Activated CD4-positive, CD25-positive, alpha-beta regulatory T cell treated with anti-CD3 and anti-CD28 coated beads, Interleukin-2, amount 50 U/mL, for 24 hours (primary cell): Measurements from ENCODE around the gene RNF8.
A peak's percentile ranks its signal among the peaks of the same experiment; 100 is the strongest.
"Not testable (repeated sequence)": the region's sequence is repeated elsewhere in the genome, so short reads cannot be mapped to it uniquely, and the experiment has no call there.

Source experiments
- ATAC-seq, 2 donors: fragments of 150-1000 bp; cut with Tn5 transposase; one replicate each; pipeline ENCODE4 v1.10.0; 2021; ENCODE audit warnings: mild to moderate bottlenecking in 1 of 2, moderate library complexity in 1 of 2

RNF8 gene, protein sequence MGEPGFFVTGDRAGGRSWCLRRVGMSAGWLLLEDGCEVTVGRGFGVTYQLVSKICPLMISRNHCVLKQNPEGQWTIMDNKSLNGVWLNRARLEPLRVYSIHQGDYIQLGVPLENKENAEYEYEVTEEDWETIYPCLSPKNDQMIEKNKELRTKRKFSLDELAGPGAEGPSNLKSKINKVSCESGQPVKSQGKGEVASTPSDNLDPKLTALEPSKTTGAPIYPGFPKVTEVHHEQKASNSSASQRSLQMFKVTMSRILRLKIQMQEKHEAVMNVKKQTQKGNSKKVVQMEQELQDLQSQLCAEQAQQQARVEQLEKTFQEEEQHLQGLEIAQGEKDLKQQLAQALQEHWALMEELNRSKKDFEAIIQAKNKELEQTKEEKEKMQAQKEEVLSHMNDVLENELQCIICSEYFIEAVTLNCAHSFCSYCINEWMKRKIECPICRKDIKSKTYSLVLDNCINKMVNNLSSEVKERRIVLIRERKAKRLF

DNA sequence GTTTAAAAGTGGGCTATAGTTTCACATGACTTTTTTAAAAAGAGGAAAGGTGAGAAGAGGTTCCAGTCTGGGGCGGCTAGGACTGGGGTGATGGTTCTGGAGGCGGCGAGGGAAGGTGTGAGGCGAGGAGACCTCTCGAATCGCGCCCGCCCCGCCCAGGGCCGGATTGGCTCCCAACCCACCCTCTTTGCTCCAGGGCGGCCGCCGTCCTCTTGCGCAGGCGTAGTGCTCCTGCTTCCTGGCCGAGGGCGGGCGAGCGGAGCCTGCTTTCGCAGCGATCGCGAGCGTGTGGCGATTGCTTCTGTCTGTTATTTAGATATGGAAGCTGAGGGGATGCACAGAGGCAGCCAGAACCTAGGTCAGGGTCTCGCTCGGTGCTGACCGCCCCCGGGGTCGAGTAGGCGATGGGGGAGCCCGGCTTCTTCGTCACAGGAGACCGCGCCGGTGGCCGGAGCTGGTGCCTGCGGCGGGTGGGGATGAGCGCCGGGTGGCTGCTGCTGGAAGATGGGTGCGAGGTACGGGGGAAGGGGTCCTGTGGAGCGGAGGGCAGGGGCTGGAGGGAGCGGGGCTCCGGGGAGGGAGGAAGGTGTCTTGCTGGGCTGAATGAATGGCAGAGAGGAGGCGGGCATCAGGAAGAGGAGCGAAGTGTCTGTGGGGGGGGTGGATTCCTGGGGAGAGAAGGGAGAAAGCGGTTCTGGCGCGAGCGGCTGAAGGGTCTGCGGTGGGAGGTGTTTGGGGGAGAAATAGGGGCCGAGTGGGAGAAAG, at the start of gene RNF8:
Gene RNF8, plus strand, starts transcription at position 223 of the 765 bp plus-strand sequence. Its CDS starts 182 bp downstream, at position 405.
- ATAC-seq, result peak; percentile 96 to 97

DNA sequence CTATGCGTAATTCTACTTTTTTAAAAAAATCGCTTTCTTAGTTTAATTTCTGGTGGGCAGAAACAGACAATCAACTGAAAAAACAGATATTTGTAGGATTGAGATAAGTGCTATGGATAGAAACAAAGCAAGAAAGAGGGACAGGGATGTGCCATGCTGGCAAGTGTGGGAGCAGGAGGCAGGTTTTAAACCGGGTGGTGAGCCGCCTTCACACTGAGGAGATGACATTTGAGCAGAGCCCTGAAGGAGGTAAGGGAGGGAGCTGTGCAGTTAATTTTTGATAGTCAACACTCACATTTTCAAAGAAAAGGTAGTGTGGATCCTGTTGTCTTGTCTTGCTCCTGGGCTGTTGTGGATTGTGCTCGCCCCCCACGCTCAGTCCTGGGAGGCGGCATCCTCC, 49.0 kb upstream of the RNF8 start:
- no peak for ATAC-seq

DNA sequence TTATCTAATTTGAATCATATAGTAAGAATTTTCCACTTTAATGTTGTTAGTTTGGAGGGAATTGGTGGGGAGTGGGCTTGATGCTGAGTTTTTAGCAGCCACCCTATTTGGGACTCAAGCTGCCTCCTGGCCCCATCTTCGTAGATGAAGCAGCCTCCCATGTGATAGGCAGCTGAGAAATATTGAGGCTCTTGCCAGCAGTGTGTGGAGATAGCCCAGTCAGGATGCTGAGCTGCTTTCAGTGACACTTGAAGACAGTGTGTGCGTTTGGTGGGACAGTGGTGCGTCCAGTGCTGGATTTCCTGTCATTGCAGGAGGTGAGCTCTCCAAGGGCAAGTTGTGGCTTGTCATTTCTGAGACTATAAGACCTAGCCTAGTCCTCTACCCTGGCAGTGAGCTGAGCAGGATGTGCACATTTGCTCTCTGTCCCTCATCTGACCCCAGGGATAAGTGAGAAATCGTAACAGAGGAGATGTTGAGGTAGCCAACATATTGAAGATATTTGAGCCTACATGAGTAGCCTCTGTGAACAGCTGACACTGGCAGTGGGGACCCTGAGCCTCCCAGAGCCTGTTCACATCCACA, 47.9 kb upstream of the RNF8 start:
- ATAC-seq, result no peak

DNA sequence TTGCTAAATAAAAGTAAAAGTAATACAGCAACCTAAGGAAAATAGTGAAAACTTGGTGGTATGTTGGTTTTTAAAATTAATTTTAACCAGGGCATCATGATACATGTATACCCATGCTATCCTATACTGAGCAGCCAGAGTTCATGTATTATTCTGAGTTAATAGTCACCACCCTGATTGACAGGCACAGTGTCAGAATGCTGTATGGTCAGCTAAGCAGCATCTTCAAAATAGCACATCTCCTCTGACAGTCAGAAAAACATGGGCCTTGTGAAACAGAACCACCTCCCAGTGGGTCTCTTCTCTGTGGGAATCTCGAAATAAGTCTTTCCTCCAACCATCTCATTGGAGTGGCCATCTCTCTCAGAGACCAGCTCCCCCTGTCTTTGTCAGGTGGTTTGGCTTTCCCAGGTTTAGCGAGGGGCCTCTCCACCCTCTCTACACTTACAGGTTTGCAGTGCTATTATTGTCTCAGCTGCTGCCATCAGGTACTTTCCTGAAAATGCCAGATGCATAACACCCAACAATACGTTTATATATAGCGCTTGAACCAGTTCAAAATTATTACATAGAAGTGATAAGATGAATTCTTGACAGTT, 47.1 kb upstream of the RNF8 start:
- no peak for ATAC-seq

DNA sequence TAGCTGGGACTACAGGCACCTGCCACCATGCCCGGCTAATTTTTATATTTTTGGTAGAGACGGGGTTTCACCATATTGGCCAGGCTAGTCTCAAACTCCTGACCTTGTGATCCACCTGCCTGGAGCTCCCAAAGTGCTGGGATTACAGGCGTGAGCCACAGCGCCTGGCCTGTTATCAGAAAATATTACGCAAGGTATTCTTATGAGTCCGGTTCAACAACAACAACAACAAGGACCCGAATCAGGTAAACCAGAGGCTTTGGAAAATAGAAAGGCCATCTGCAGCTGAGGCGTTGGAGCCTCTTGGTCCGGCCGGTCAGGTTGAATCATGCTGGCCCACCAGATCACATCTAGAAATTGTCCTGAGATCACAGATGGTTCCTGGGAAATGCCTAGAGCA, 46.3 kb upstream of the RNF8 start:
- ATAC-seq, result not testable (repeated sequence)

DNA sequence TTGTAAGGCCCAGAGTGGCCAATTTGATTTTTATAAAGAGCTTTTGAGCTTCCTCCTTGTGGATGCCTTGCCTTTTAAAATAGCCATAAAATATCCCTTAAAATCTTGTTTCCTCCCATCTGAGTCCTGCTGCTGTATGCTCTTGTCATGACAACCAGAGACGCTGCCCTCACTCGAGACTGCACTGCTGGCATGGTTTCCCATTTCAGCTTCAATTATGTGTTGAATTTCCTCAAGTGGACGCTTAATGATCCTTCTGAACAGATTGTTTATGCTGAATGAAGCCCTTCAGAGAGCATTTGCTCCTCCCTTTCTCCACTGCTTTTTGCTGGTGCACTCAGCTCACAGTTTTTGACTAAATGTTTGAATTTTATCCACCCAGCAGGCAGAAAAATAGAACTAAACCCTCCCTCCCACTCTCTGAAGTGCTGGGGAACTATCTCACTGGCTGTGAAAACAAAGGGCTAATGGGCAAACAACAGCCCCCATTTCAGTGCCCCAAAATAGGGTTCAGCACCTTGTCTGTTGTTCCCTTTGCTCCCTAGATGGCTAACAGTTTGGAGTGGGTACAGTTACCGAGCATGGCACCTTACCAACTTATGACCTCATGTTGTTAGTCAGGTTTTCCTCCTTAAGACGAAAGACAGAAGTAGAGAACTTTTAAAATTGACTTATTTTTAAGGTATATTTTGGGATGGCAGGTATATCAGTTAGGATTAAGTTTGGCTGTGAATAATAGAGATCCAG, 45.5 kb upstream of the RNF8 start:
- no peak for ATAC-seq

DNA sequence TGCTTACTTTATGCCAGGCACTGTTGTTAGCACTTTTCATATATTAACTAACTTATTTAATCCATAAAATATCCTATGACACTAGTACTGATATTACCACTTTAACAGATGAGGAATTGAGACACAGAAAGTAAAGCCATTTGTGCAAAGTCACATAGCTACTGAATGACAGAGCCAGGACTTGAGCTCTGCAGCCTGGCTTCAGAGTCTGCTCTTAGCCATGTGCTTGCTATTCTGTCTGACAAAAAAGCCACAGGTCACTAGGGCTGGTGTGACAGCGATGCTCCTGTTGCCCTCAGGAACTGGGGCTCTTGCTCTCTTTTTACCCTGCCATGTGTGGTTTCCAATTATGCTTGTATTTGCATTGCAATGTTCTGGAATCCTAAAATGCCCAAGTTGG, 44.7 kb upstream of the RNF8 start:
- no peak for ATAC-seq

DNA sequence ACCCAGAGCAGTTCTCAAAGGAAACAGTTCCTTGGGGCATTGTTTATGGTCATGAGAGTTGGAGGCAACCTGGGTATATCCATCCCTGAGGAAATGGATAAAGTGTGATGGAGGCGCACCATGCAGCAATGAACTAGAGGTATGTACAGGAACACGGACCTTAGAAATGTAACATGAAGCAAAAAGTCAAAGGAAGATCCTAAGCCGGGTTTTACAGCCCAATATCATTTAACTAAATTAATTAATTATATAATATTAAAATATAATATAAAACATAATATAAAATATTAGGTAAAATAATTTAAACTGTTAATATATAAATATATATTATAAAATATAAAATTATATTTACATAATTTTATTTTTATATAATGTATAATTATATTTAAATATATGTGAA, 44.1 kb upstream of the RNF8 start:
- ATAC-seq, result no peak

DNA sequence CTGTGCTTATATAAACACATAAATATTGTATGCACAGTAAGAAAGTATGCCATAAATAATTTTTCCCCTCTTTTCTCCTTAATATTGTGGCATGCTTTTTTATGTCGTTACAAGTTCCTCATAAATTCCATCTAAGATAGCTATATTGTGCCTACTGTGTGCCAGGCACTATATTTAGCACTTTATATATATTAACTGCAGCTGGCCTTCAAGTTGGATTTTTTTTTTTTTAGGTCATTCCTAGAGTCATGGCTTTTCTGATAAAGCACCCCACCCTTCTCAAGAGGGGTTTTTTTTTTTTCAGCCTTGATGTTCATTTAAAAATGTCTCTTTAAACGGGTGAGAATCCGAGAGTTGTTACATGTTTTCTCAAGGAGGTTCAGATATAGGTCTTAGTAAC, 42.8 kb upstream of the RNF8 start:
- no peak for ATAC-seq

DNA sequence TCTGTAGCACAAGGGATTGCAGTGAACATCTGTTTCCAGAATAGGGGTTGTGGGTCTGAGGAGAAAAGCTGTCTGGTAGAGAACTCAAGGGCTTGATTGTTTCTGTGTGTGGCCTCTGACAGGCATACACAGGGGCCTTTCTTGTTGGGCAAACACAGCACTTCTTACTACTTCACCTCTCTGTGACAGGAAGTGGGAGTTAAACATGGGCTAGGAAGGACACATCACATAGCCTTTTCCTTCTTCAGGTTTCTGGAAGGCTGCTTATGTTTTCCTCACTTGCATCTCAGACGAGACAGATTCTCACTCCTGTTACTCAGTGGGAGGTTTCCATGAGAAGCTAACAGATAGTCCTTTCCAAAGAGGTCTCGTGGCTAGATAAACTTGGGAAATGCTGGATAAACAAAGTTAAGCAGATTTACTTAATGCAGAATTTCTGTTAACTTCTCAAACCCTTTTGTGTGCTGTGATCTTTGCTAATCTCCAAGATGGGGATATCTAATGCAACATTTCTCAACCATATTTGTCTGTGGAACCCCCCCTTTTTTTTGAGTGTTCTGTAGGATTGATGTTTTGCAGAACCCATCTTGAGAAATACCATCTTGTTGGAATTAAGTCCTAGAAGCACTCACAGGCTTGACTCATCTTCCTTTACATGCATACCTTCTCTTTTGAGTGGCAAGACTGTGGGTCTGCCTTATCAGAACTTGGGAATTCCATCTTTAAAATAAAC, 41.9 kb upstream of the RNF8 start:
- ATAC-seq, result no peak

DNA sequence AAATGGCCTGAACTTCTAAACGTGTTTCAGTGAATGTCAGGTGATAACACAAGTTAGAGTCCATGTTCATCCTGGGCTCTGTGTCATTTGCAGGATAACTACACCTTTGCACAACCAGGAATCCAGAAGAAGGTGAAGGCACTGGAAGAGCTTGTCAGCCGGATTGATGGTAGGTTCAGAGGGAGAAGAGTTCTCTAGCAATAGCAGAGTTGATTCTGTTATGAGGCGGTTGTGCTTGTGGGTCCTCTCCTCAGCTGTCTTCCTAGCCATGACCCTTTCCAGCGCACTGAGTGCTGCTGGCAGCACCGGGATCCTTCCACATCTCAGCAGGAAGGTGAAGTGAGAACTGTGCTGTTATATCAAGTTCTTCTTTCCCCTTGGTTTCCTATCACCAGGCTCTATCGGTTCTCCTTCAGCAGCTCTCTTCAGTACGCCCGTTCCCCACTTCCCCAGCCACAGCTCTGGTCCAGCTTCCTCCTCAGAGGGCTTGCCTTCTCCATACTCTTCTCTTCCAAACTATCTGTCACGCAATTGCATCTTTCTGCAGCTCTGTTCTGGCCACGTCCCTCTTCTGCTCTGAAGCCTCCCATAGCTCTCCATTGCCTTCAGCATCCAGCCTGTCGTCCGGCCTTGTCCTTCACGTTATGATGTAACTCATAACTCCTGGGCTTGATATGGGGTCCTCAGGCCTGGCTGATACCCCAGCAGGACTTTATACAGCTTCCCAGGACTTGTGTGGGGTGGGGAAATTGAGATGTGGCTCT, 39.9 kb upstream of the RNF8 start:
- ATAC-seq, result no peak

DNA sequence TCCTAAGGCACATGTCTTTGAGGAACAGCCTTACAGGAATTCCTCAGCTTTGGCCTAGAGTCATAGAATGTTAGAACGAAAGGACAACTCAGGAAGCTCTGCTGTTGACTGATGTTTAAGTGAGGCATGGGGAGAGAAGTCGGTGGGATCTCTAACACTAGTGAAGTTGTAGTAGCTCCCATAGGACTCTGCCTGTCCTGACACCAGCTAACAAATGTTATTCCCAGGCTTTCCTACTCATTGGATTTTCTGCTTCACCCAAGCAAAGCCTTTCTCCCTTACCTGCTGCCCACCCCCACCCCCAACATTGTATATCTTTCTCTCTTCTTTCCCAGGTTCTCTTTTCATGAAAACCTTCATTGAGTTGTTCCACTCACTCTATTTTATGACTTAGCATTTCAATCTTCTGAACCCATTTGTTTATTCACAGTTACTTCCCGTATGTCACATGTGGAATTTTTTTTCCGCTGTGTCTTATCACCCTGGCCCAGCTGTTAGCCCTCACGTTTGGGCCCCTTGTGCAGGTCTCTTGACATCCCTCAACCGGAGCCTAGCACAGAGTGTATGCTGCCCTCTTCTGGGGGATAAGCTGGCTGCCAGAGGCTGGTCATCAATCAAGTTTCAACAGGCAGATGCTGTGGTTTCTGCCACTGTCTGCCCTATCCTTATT, 39.2 kb upstream of the RNF8 start:
- peak in 1 of 2 donors; percentile 73 for ATAC-seq

DNA sequence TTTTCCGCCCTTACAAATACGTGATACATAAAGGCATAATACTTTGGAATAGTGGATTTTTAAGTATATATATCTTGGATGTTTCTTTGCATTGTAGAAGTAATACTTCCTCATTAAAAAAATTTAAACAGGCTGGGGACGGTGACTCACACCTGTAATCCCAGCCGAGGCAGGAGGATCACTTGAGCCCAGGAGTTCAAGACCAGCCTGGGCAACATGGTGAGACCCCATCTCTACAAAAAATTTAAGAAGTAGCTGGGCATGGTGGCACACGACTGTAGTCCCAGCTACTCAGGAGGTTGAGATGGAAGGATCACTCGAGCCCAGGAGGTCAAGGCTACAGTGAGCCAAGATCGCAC, 38.6 kb upstream of the RNF8 start:
- no peak for ATAC-seq

DNA sequence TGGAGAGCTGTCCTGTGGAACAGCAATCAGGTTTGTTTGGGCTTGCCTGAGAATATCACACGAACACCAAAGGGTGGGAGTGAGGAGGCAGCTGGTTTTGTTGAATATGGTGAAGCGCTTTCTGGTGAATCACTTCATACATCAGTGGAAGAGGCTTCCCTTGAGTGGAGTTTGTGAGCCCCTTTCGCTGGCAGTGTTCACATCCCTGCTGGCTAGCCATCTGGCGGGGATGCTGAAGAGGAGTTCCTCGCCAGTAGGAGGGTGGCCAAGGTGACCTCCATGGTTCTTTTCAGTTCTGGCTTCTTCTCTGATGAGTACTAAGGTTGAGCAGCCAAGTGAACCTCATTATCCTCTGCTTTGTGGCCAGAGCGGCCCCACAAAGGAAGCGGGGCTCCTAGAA, 37.7 kb upstream of the RNF8 start:
- ATAC-seq, result no peak

DNA sequence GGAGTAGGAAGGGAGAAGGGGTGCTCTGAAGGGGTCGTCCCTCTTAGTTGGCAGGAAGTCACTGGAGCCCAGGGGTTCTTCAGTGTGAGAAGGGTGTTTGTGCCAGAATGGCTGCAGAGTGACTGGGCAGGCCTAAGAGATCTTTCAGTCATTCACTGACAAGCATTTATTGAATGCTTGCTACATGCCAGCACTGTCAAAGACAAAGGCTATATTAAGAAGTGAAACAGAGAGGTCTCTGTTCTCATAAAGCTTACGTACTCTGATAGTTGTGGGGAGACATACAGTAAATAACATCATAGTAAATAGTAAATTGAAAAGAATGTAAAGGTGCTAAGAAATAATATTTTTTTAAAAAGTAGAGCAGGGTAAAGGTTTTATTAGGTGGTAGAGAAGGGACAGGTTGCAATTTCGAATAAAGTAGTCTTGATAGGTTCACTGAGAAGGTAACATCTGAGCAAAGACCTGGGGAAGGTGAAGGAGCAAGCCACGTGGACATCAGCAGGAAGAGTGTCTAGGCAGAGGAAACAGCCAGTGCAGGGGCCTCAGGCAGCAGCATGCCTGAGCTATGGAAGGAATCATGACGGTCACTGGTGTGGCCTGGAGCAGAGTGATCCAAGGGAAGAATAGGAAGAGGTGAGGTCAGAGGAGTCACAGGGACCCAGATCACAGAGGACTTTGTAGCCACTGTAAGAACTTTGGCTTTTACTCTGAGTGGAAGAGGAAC, 36.3 kb upstream of the RNF8 start:
- ATAC-seq, result no peak

DNA sequence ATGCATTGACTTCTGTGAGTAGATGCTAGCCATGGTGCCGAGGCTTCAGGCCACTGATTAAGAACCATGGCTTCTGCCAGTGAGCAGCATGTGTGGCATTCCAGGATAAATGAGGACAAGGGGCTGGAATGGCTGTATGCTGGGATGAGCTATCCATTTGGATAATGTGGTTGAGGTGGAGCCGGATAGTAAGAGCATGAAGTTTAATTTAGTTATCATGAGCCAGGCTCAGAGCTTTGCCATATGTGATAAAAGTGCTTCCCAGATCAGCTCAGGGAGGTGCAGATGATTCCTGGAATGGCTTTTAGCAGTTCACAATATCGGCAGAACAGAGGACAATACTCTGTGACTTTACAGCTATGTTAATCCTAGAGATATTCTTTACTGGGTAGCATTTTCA, 34.6 kb upstream of the RNF8 start:
- no peak for ATAC-seq

DNA sequence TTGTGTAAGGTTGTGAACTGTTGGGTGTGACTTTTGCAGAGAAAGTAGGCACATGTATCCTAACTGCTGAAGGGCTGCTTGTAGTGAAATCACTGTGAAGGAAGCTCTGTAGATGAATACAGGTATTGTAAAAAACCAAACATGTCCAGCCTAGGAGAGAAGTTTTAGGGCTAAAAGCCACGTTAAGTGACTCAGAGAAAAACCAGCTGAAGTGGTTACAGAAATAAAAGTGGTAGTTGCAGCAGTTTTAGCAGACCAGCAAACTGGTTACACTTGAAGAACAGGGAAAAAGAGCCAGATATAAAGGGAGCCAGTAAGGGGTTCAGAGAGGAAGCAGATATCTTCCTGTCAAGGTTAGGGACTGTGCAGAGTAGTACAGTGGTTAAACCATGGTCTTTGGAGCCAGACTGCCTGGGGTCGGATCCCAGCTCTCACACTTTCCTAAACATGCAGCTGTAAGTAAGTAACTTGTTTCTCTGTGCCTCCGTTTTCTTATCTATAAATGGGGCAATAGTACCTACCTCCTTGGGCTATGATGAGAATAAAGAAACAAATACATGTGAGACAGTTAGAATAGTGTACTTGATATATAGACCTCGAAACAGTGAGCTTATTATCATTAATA, 33.8 kb upstream of the RNF8 start:
- ATAC-seq, result no peak

DNA sequence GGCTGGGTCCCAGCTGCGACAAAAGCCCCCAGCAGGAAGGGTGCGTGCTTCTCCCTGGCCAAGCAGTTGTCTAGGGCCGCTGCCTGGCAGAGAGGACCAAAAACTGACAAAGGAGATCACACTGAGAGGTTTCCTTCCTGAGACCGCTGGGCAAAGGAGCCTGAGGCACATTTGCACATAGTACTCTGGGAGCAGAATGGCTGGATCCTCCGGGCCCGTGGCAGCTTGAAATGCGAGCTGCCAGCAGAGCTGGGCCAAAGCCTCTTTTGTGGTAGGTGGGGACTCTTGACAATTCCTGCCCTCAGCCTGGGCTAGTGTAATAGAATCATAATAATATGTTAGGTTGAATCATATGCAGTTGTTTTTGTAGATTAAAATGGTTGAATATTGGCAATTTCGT, 33.1 kb upstream of the RNF8 start:
- ATAC-seq, result no peak

DNA sequence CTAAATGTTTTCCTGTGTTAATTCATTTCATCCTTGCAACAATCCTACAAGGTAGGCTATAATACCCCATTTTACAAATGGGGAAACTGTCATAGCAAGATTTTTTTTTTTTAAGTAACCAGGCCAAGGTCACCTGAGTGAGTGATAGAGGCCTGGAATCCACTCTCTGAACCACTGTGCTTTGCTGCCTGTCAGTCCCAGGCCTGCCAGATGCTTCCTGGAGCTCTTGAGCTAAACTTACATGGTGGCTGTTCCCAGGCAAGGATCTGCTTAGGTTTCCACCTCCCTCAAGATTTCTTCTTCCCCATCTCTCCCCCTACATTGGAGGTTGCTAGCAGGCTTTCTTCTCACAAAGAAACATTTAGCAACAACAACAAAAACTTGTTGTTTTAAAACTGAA, 32.7 kb upstream of the RNF8 start:
- ATAC-seq, result no peak
